Stimulated activated CD4-positive, alpha-beta T cell treated with anti-CD3 and anti-CD28 coated beads, Interleukin-1b, Interleukin-23, amount 100 ng/mL, for 1 hour (primary cell): ENCODE results near the gene PRDM16.
"Not testable (repeated sequence)": the region's sequence is repeated elsewhere in the genome, so short reads cannot be mapped to it uniquely, and the experiment has no call there.

ENCODE experiments used
- DNase-seq, 2 donors: peaks; one replicate each; pipeline ENCODE4 v3.0.0-alpha.2; 2020; ENCODE audit warnings: low read depth in 2 of 2

Gene PRDM16

GRCh38 chr1:3082051-3082450 lies 13.0 kb downstream of the PRDM16 start:
- DNase-seq: no peak

- DNase-seq: no peak
Observed at GRCh38 chr1:3082571-3083516, 13.8 kb downstream of the PRDM16 start.

GRCh38 chr1:3084154-3084553 lies 15.2 kb downstream of the PRDM16 start:
- DNase-seq: no peak

GRCh38 chr1:3084726-3085125 lies 15.7 kb downstream of the PRDM16 start:
- no peak for DNase-seq

- DNase-seq: no peak
Observed at GRCh38 chr1:3085721-3086120, 16.7 kb downstream of the PRDM16 start.

GRCh38 chr1:3086272-3086974 lies 17.4 kb downstream of the PRDM16 start:
- no peak for DNase-seq

GRCh38 chr1:3087049-3087448 lies 18.0 kb downstream of the PRDM16 start:
- DNase-seq: no peak

GRCh38 chr1:3087946-3088668 lies 19.1 kb downstream of the PRDM16 start:
- DNase-seq: not testable (repeated sequence)

- DNase-seq: no peak
Observed at GRCh38 chr1:3089490-3089889, 20.5 kb downstream of the PRDM16 start.

GRCh38 chr1:3091334-3091733 lies 22.3 kb downstream of the PRDM16 start:
- no peak for DNase-seq

GRCh38 chr1:3092530-3092929 lies 23.5 kb downstream of the PRDM16 start:
- DNase-seq: no peak

GRCh38 chr1:3093898-3094626 lies 25.1 kb downstream of the PRDM16 start:
- DNase-seq: no peak

GRCh38 chr1:3094863-3095780 lies 26.1 kb downstream of the PRDM16 start:
- no peak for DNase-seq

GRCh38 chr1:3096345-3096744 lies 27.3 kb downstream of the PRDM16 start:
- DNase-seq: no peak

- DNase-seq: no peak
Observed at GRCh38 chr1:3097231-3097630, 28.2 kb downstream of the PRDM16 start.

GRCh38 chr1:3097861-3098260 lies 28.9 kb downstream of the PRDM16 start:
- no peak for DNase-seq

- no peak for DNase-seq
Observed at GRCh38 chr1:3099861-3100260, 30.9 kb downstream of the PRDM16 start.

GRCh38 chr1:3101124-3101939 lies 32.3 kb downstream of the PRDM16 start:
- DNase-seq: no peak

- no peak for DNase-seq
Observed at GRCh38 chr1:3102641-3103040, 33.6 kb downstream of the PRDM16 start.
